Kasumi-1 (cell line): ENCODE data around the gene TMEM209.
"Not testable (repeated sequence)": the region's sequence is repeated elsewhere in the genome, so short reads cannot be mapped to it uniquely, and the experiment has no call there.

Experiments
- DNase-seq, 2 experiments: peaks; one replicate each; lab custom pipeline; 2025; lab: John Stamatoyannopoulos, UW

The TMEM209 gene

DNA sequence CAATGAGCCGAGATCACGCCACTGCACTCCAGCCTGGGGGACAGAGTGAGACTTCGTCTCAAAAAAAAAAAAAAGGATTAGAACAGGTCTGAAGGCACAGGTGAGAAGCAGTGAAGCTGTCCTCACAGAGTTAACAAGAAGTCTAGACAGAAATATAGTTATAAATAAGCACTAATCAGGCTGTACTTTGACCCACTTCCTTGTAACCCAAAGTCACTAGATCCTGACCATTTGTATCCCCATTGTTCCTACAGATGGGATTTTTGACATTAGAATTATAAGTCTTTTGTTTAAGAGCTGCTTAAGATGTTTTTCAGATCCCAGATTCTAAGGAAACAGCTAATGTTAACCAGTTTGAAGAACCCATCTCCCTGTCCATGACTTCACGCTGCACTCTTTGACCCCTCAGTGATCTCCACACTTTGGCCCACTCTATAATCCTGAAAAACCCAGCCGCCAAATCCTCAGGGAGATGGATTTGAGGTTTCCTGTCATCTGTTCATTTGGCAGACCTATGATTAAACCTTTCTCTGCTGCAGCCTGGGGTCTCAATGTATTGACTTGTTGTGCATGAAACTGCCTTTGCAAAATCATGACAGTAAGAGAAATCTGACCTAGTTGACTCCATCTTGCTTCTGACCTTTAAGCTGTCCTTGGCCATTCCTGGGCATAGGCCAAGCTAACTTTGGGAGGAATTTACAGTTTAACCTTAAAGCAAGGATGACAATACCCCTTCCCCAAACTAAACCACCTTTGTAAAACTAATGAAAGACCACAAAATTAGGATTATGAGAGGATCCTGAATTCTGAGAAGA is 13.8 kb upstream of the TMEM209 start:
- DNase-seq = no peak

DNA sequence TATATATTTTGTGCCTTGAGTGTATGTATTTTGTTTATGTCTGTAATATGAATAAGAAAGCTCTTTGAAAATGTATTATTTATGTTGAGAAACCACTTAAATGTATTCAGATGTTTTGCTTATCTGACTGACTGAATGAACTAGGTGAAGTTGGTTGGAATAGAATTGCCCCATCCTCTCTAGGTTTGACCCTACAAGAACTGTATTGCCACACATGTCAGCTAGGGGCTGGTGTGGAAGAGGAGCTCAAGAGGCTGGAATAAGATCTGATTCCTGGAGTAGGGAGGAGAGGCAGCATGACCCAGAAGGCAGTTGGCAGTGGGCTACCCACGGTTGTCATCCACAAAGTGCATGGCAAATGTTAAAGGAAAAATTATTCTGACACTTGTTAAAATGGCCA is 11.5 kb upstream of the TMEM209 start:
- no peak for DNase-seq

DNA sequence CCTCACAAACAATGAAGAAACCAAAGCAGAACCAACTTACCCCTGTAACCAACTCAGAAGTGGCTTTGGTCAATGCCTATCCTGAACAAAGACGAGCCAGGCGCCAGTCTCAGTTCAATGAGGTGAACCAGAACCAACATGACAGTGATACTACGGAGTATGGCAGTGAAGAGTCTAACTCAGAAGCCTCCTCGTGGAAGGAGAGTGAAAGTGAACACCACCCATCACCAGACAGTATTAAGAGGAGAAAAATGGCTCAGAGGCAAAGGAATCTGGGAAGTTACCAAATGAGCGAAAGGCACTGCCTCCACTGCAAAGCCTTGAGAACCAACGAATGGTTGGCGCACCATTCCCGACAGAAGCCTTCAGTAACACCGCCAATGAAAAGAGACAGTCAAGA is 10.8 kb upstream of the TMEM209 start:
- DNase-seq = no peak

DNA sequence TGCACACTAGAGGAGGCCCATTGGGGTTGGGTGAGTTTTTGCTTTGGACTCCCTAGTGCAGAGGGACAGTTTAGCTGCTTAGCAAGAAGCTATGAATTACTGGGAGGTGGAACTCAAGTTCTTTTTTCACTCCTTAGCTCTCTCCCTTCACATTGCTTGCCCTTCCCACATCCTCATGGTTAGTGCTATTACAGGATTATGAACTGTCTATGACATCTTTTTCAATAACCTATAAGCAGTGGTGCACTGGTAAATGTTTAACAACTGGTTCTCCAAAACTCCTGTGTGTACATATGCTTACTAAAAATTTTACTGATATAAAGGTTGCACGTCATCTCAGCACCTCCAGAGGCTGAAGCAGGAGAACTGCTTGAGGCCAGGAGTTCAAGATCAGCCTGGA is 8.6 kb upstream of the TMEM209 start:
- no peak for DNase-seq

DNA sequence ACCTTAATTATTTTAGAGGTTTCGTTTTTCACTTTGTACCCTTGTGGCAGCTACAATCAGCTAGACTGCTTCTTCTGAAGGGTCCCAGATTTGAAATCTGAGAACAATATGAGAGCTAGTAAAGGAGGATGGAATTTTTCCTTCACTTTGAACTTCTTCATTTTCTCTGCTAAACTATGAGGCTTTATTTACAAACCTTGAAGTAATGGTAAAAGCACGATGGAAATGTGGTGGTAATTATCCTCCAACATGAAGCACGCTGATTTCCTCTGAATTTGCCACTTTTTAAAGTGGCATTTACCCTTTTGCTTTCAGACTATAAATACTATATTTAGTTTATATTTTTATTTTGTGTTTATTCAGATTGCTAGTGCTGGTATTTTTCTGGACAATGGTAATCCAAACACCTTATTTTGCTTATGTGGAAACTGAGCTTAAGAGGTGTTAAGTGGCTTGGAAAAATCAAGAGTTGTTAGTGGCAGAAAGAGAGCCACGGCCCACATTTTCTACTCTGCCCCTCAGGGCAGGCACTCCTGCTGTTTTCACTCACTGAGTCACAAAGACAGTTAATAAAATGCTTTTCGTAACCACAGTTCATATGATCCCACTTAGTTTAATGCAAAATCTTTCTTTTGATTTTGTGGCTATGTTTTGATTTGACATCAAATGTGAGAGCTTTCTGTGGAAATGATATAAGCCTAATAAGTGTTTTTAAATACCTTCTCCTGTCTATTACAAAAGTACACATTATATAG is 5.2 kb upstream of the TMEM209 start:
- DNase-seq = no peak

DNA sequence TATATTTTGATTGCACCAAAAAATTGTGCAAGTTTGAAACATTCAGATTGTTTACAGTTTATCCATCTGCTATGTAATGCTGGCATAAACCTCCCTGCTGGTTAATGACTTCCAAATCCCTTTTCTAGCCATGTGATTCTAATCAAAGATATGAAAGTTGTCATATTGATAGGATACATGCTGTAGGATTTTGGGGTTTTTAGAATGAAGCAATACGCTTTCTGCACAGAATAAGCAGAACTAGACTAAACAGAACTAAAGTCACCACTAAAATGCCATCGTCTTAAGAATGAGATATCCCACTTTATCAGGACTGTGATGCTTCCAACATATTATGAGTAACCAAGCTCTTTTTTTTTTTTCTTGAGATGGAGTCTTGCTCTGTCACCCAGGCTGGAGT is 3.3 kb upstream of the TMEM209 start:
- no peak for DNase-seq

DNA sequence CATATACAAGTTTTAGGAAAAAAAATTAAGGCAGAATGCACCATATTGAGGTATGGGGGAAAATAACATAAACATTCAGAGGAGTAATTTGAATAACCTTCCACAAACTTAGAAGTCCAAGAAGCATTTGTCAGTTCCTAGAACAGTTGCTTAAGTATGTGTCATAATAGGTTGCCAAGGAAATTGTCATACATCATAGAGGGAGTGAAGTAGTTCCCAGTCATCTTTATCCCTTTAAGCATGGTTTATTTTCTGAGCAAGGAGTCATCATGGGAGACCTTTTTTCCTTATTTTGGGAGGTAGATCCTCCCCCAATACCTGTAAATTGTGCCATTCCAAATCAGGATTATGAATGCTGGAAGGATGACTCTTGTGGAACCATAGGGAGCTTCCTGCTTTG is 2.4 kb upstream of the TMEM209 start, which contains the start of gene SSMEM1:
SSMEM1 (plus strand) TSS at position 219 of the 400 bp plus-strand sequence; CDS start at position 270, 51 bp downstream.
- DNase-seq = peak; percentile 20 to 24

DNA sequence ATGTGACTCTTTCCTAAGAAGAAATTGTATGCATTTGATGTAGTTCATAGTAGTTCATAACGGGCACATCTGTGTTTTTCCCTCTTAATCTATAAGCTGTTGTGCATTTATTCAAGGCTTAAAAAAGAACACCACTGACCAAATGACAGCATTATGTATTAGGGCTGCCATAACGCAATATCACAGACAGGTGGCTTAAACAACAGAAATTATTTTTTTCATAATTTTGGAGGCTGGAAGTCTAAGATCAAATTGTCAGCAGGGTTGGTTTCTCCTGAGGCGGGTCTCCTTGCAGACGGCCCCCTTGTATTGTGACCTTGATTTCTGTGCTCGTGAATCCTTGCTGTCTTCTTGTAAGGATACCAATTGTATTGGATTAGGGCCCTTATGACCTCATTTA is 1.8 kb upstream of the TMEM209 start:
- peak in 1 of 2 experiments; percentile 10 for DNase-seq

DNA sequence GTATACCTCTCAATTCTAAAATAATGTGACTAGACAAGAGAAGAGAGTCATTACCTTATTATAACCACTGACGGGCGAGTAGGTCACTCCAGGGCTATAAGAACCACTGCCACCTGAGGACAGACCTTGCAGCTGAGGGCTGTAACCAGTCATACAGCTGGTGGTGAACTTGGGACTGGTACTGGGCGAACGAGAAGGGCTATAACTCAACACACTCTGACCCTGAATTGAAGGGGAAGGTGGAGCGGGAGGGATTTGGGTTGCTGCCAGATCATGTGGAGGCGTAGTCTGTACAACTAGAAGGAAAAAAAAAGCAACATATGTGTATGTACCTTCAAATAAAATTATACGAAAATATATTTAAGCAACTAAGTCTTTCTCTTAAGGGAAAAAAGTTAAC is 3.4 kb downstream of the TMEM209 start:
- no peak for DNase-seq

DNA sequence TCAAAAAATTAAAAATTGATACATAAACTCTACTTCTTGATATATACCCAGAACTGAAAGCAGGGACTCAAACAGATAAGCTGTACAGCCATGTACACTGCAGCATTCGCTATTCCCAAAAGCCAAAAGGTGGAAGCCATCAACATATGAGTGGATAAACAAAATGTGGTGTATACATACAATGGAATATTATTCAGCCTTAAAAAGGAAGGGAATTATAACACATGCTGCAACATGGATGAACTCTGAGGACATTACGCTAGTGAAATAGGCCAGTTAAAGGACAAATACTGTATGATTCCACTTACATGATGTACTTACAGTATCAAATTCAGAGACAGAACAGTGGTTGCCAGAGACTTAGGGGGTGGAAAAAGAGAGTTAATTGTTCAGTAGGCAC is 8.1 kb downstream of the TMEM209 start:
- DNase-seq = no peak

DNA sequence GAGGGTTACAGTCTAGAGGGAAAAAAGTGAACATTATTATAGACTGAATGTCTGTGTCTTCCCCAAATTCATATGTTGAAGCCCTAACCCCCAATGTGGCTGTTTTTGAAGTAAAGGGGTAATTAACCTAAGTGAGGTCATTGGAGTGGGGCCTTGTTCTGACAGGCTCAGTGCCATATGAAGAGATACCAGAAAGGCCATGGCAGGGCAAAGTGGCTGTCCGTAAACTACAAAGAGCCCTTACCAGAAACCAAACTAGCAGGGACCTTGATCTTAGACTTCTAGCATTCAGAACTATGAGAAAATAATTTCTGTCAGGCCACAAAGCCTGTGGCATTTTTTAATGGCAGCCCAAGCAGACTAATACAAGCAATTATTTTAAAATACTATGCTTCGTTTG is 8.7 kb downstream of the TMEM209 start:
- no peak for DNase-seq

DNA sequence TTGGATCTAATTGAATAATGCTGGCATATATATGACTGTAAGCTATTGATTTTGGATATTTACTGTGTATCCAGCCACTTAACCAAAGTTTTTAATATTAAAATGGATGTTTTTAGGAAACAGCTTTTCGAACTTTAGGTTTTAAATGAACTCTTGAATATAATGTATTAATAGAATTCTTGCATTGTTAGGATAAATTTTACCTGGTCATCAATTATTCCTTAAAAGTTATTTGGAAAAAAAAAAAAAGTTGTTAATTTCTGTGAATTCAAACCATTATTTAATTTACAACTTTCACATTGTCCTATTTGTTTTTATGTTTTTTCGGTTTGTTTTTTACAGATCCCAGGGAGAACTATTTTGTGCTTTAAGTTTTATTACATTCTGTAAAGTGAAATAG is 9.8 kb downstream of the TMEM209 start:
- no peak for DNase-seq

DNA sequence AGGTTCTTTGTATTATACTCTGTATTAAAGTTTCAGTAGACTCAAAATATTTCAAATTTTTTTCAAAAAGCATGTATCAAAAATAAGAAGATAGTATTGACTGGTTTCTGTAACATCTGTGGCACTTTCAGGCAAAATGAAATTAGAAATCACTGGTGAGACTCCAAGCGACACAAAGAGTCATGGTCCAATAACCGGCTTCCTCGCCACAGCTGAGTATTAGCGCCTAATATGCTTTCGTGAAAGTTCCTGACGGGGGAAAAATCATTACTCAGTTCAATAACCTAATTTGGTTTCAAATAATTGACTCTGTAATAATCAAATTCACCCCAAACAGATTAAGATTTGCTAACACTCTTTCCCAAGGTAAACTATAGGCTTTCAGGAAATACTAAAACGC is 13.4 kb downstream of the TMEM209 start:
- DNase-seq = no peak

DNA sequence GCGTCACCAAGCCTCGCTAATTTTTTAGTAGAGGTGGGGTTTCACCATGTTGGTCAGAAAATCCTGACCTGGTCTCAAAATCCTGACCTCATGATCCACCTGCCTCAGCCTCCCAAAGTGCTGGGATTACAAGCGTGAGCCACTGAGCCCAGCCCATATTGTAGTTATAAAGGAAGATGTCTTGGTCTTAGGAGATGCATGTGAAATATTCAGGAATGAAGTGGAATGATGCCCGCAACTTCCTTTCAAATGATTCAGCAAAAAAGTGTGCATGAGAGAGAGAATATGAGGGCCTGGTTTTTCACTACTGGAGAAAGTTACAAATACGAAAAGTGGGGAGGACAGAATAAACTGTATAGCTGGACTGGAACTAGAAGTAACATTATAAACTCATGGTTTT is 15.9 kb downstream of the TMEM209 start:
- no peak for DNase-seq

DNA sequence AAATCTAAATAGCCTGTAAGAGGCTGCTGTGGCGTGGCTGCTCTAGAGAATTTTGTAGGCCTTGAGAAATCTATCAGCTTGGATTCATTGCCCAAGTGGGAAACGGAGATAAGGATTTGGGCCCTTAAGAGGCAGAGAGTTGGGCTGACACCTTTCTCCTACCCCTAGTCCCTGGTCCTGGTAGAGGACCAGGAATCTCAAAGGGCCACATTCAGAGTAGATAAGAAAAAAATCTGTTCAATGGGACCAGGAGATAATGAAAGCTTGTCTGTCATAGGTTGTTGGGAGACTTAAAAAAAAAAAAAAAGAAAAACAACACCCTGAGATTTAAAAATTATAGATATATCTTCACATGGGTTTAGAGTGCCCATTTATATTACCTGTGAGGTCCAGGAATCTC is 17.8 kb downstream of the TMEM209 start:
- no peak for DNase-seq

DNA sequence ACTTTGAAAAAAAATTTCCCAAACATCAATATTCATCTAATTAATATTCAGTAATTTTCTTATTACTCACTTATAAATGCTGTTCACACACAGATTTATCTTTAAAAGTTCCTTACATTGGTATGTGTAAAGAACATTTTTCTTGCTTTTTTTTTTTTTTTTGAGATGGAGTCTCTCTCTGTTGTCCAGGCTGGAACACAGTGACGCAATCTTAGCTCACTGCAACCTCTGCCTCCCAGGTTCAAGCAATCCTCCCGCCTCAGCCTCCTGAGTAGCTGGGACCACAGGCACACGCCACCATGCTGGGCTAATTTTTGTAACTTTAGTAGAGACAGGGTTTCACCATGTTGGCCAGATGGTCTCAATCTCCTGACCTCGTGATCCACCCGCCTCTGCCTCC is 20.9 kb downstream of the TMEM209 start:
- DNase-seq = not testable (repeated sequence)

DNA sequence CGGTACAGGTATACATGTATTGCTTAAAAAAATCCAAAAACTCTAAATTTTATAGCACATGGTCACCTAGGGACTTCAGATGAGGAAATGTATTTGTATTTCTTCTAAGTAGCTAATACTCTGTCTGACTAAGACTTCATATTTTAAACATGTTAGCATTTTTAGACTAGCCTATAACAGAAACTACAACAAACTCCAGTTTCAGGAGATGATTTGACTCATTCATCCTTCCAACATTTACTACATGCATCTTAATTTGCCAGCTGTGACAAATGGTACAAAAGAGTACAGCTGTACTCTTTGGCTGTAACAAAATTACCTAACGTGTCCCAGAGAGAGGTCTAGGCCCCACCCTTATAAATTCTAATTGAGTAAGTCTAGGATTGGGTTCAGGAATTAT is 22.2 kb downstream of the TMEM209 start:
- no peak for DNase-seq

DNA sequence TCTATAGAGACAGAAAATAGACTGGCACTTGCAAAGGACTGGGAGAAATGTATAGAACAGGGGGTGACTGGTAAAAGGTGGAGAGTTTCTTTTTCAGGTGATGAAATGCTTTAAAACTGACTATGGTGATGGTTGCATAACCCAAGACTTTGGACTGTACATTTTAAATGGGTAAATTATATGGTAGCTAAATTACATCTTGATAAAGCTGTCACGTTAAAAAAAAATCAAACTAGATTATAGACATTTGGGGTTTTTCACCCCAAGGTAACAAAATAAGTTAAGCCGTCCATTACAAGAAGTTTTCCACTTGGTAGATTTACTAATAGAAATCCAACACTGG is 24.0 kb downstream of the TMEM209 start:
- no peak for DNase-seq

DNA sequence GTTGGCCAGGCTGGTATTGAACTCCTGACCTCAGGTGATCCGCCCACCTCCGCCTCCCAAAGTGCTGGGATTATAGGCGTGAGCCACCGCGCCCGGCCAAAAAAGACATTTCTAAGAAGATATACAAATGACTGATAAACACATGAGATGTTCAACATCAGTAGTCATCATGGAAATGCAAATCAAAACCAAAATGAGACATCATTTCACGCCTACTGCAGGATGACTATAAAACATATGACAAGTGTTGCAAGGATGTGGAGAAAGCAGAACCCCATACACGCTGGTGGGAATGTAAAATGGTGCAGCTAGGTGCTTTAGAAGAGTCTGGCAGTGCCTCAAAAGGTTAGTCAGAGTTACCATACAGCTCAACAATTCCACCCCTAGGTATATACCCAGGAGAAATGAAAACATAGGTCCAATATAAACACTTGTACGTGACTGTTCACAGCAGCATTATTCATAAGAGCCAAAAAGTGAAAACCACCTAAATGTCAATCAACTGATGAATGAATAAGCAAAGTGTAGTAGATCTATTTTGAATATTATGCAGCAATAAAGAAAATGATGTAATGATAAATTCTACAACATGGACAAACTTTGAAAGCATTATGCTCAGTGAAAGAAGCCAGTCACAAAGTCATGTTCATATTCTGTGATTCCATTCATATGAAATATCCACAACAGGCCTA is 24.5 kb downstream of the TMEM209 start:
- DNase-seq = no peak

DNA sequence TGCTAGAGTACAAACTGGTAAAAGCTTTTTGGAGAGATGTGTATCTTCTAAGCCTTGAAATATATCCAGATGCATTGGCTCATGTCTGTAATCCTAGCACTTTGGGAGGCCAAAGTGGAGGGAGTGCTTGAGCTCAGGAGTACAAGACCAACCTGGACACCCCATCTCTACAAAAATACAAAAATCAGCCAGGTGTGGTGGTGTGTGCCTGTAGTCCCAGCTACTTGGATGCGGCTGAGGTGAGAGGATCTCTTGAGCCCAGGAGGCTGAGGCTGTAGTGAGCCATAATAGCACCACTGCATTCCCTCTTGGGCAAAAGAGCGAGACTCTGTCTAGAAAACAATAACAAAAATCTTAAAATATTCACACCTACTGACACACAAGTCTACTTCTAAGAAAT is 25.6 kb downstream of the TMEM209 start:
- DNase-seq = no peak

DNA sequence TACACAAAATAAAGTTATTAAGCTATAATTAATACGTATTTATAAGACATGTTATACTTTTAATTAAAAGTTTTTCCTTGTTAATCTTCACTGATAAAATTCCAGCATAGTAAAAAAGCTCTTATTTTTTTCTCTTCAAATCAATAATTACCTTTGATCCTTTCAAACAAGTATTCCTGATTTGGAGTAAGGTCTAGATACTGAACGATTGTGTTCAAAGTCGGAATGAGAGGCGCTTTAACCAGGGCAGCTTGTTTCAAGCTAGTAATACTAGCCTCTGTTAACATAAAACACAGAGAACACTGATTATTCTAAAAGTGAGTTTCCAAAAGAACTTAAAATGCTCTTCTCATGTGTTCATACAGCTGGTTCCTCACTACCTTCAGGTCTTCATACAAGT is 27.0 kb downstream of the TMEM209 start:
- DNase-seq = no peak

DNA sequence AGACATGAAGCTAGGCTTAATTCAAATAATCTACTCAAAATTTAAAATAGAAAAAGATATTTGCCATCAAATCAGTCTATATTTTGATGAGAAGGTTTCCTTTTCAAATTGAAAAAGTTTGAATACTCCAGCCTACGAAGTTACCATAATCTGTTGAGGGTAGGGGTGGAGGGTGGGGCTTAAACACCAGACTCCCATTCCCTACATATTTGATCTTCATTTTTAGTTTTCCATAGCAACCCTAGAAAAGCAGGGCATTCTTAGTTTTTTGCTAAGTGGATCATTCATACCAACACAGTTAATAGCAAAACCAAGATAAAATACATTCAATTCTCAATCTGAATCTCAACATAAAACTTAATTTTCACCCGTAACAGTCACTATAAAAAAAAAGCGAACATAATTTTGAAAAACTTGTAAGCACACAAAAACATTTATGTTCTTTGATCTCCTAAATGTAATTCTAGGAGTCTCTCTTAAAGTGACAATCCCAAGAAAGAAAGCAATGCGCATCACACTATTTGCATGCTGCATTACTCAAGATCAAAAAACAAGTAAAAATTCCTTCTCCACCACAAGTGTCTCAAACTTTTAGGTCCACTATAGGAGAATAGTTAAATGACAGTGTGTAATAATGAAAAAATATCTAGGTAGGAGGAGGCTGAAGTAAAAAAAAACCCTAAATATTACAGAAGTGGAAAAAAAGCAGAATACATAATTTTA is 30.8 kb downstream of the TMEM209 start:
- no peak for DNase-seq
